LNCaP clone FGC (cell line): ENCODE measurements around the gene CDK4.

Experiments used
- DNase-seq: peaks from one replicate; pipeline ENCODE4 v3.0.0-alpha.2; 2011; ENCODE audit warnings: low read depth
- H3K4me3 ChIP-seq: 2 replicates; pipeline ENCODE4 v1.5.1; 2011; ENCODE audit warnings: mild to moderate bottlenecking, low read depth, low read length, control low read depth
- CTCF ChIP-seq: IDR thresholded peaks from 2 replicates; pipeline ENCODE4 v1.5.1; 2012; ENCODE audit warnings: mild to moderate bottlenecking; ENCODE audit not compliant: control insufficient read depth, insufficient read depth; ENCODE audit errors: extremely low read depth

The CDK4 gene

GRCh38 chr12:57762463-57762862 is 10.4 kb upstream of the CDK4 start:
- no peak for DNase-seq
- TF ChIP-seq CTCF, result no peak

DNA sequence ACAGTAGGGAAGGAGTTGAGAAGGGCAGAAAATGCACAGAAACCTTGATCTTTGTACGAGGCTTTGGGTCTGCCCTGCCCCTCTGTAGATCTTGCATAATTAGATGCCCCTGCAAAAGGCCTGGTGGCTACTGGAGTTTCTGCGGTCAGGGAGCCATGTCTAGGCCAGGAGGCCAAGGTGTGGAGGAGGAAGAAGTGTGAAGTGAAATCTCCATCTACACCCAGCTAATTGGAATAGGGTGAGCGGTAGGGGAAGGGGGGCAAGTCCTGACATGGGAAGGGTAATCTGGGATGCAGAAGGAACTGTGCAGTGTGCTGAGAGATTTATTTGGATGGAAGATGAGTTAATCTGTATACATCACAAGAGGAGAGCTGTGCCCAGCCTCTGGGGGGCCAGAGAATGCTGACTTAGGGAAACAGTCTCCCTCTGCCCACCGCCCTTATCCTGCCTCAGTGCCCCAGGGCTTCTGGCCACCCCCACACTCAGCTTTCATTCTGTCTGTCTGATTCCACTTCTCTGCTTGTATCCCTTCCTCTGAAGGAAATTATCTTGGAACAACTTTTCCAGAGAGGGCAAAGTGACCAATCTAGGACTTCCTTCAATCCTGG is 9.4 kb upstream of the CDK4 start:
- H3K4me3 ChIP-seq, result no peak overlapping the region
- TF ChIP-seq CTCF, result no peak
- no peak for DNase-seq

More at GRCh38 chr12:57762463-57762862, 10.4 kb upstream of the CDK4 start:
- no peak overlapping the region for H3K4me3 ChIP-seq

DNA sequence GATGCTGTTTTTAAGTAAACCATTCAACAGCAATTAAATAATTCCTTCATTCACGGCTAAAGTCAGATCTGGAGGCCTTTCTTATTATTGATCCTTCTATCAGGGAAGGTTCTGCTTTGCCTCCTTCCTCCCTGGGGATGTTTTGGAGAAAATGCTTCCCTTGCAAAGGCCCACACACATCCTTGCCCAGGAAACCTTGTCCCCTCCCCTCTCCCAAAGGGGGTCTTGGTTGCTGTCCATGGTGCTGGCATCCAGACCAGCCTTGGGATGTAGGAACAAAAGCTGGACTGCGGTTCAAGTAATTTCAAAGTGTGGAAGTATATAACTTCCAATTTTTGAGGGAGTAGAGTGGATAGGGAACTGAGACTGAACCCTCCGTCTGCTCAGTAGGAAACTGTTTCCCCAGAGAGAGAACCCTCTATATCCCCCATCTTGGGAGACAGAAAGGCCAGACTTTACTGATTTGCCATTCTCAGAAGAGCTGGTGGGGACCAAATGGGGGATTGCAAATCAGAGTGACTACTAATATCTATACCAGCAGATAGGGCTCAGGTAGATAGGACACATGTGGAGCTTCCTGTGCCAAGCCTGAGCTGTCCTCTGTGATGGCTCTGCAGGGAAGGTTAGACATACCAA is 8.4 kb upstream of the CDK4 start:
- no peak for DNase-seq
- H3K4me3 ChIP-seq, result no peak overlapping the region
- no peak for TF ChIP-seq CTCF

DNA sequence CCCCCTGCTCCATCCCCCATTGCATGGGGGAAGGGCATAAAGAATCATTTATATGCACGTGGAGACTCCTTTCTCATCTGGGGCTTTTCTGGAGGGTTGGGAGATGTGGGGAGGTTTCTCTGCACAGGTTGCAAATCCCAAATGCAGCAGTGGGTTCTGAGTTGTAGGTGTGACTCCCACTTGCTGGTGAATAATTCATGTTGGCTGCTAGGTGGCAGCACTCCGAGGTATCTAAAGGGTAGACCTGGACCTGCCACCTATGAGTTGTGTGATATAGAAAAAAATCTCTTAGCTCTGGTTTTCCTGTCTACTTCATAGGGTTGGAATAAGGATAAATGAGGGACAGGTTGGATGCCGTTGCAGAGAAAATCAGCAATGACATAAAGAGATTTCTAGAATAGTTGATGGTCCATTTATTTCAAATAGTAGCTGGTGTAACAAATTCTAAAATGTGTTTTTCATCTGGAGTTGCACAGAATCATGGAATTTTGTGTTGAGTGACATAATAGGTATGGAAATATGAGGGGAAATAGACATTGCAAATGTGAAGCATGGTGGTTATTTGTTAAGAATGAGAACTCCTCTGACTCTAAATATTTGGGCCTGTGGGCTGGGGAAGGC is 7.4 kb upstream of the CDK4 start:
- H3K4me3 ChIP-seq, result no peak overlapping the region
- DNase-seq, result no peak
- peak; percentile 74 for TF ChIP-seq CTCF

DNA sequence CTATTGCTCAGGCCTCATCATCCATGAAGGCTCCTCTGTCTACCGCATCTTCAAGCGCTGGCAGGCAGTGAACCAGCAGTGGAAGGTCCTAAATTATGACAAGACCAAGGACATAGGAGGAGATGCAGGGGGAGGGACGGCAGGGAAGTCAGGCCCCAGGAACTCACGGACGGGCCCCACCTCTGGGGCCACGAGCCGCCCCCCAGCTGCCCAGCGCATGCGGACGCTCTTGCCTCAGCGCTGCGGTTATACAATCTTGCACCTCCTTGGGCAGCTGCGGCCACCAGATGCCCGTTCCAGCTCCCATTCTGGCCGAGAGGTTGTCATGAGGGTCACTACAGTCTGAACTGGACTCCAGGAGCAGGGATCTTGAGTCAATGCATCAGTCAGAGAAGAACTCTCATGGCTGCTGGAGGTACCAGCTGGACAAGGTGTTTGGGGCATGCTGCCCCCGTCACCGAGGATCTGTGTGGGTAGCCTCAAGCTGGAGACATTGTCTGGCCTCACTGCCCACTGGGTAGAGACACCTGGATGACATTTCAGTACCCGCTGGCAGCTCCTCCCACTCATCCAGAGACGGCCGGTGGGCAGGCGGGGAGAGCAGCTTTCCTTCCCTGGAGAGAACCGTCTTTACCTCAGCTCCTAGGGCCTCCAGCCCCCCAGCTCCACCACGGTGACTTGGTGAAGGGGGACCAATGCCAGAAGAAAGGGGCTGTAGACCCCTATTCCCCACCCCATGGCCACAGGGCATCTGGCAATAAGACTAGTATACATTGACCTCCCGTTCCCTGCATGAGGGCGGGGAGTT is 6.6 kb upstream of the CDK4 start:
- TF ChIP-seq CTCF, result no peak
- no peak for DNase-seq
- H3K4me3 ChIP-seq, result no peak overlapping the region

DNA sequence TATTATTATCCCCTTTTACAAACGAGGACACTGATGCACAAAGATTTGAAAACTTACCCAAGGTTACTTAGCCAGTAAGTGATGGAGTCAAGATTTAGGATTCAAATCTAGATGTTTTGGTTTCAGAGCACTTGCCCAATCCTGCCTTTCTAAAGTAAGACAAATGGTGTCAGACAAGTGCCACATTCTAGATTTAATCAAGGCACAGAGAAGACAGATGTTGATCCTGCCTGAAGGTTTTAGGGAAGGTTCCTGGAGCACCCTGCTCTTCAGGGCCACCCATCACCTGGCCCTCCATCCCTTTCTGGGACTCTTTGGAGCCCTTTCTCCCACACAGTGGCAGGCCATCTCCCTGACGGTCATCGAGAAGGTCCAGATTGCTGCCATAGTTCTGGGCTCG is 5.7 kb upstream of the CDK4 start:
- H3K4me3 ChIP-seq, result no peak overlapping the region
- no peak for DNase-seq
- TF ChIP-seq CTCF, result no peak
